Activated T-cell treated with anti-CD3 and anti-CD28 coated beads, Interleukin-2, amount 50 U/mL, for 72 hours (primary cell): ENCODE results near the gene ZCWPW2. TPM values are rescaled to one million over a fixed set of nuclear protein-coding genes. Genes with fewer than 3 reads are reported as not detected.

Experiments used
- ATAC-seq, 2 donors: fragments of 150-1000 bp; cut with Tn5 transposase; replicated peaks in 1 of 2; 2 replicates each; pipeline ENCODE4 v1.10.0; 2021; ENCODE audit warnings: moderate library complexity in 2 of 2, mild to moderate bottlenecking in 1 of 2
- DNase-seq, 2 donors: peaks; one replicate each; pipeline ENCODE4 v3.0.0; 2021 to 2022; ENCODE audit warnings: mixed read lengths in 1 of 2
- H3K27ac Mint-ChIP-seq: one replicate; pipeline ENCODE4 v1.8.0; 2022; ENCODE audit warnings: mild to moderate bottlenecking, moderate library complexity, mixed read lengths
- H3K27me3 Mint-ChIP-seq: one replicate; pipeline ENCODE4 v1.8.0; 2022; ENCODE audit warnings: low read depth, mixed read lengths
- H3K36me3 Mint-ChIP-seq, 2 donors: one replicate each; pipeline ENCODE4 v1.8.0; 2022; ENCODE audit warnings: mixed read lengths in 2 of 2, mild to moderate bottlenecking in 1 of 2; ENCODE audit not compliant: insufficient read depth in 2 of 2
- H3K4me1 Mint-ChIP-seq: one replicate; pipeline ENCODE4 v1.8.0; 2022; ENCODE audit warnings: low read depth, mixed read lengths
- H3K4me3 Mint-ChIP-seq, 2 donors: one replicate each; pipeline ENCODE4 v1.8.0; 2022; ENCODE audit warnings: mild to moderate bottlenecking in 2 of 2, mixed read lengths in 2 of 2, moderate library complexity in 2 of 2
- H3K9me3 Mint-ChIP-seq, 2 donors: one replicate each; pipeline ENCODE4 v1.8.0; 2022; ENCODE audit warnings: mixed read lengths in 2 of 2
- total RNA-seq, 2 donors: library from RNA; stranded (reverse); gene quantifications; one replicate each; pipeline ENCODE4 v1.2.3, GENCODE V29; 2022

The ZCWPW2 gene, protein sequence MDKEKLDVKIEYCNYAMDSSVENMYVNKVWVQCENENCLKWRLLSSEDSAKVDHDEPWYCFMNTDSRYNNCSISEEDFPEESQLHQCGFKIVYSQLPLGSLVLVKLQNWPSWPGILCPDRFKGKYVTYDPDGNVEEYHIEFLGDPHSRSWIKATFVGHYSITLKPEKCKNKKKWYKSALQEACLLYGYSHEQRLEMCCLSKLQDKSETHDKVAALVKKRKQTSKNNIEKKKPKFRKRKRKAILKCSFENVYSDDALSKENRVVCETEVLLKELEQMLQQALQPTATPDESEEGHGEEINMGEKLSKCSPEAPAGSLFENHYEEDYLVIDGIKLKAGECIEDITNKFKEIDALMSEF
- total RNA-seq = under 1 TPM; 0.35 to 0.55 TPM

DNA sequence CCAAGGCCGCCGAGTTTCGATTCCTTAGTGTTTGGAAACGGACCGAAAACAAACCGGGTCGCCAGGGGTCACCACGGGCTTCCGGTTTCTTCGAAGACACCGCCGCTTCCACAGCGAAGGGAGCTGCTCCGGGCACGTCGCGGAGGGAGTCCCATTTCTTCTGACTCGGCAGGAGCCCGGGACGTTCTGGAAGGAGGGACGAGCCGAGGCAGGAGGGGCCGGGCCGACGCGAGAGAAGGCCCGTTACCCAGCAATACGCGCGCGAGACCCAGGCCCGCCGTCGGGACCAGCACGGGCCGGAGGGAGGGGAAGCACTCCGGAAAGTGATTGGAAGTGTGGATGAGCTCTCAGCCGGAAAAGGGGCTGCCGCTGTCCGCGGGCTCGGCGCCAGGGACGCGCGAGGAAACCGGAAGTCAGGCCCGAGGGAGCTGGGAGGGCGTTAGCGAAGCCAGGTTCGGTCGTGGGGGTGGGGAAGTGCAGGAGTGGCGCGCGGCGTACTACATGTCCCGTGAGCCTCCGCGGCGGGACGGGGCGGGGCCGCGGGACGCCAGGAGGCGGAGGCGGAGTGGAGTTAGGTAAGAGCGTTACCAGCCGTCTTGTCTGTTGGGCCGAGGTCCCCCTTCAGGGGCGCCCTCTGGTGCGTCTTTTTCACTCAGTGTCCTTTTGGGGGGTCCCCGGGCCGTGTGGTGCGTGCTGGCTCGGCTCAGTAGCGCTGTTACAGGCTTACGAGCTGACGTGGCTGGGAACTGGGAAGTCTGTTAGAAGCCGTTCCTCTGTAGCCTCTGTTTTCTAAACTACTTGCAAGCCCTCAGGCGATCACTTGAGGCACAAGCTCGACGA is at the start of gene ZCWPW2, which contains the start of gene AZI2:
Gene ZCWPW2 (plus strand): TSS at position 93 of the 840 bp plus-strand sequence. CDS start 64,348 bp downstream, outside the sequence.
Gene AZI2 (minus strand): TSS at position 196 of the 840 bp plus-strand sequence. CDS start 8,207 bp downstream, outside the sequence.
- H3K27me3 Mint-ChIP-seq = no peaks in the 10 kb centered on the region
- H3K27ac Mint-ChIP-seq = peak within 1 kb of the TSS; percentile 99
- ATAC-seq (peak; percentile 91), DNase-seq (peak; percentile 94)
- H3K36me3 Mint-ChIP-seq = peaks cover 5 to 6% of the 10 kb centered on the region in 2 donors
- H3K4me1 Mint-ChIP-seq = peaks cover 45% of the 10 kb centered on the region
- H3K4me3 Mint-ChIP-seq = peak within 1 kb of the TSS; percentile 97 to 100
- no peaks in the 10 kb centered on the region for H3K9me3 Mint-ChIP-seq

DNA sequence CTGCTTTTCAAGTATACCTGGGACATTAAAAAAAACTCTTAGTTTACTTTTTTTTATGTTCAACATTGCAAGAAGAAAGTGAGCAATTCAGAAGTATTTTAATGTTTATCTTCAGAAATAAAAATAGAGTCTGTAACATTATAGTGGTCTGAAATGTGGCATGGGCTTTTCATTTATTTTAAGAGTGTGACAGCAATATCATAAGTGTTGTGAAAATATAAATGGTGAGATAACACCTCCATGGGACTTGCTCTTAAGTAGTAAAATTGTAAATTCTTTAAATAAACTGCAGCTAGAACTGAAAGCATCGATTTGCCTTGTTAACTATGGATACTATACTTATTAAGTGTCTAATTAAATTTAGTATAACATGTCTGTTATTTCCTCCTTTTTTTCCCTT is 48.8 kb upstream of the ZCWPW2 start:
- Mint-ChIP-seq H3K4me3 (no peak overlapping the region), H3K9me3 (no peaks in the 10 kb centered on the region), H3K27ac (no peak overlapping the region), H3K36me3 (peaks cover 0 to 1% of the 10 kb centered on the region in 2 donors), H3K27me3 (no peaks in the 10 kb centered on the region), H3K4me1 (peaks cover 12% of the 10 kb centered on the region)
- ATAC-seq = no peak
- no peak for DNase-seq

DNA sequence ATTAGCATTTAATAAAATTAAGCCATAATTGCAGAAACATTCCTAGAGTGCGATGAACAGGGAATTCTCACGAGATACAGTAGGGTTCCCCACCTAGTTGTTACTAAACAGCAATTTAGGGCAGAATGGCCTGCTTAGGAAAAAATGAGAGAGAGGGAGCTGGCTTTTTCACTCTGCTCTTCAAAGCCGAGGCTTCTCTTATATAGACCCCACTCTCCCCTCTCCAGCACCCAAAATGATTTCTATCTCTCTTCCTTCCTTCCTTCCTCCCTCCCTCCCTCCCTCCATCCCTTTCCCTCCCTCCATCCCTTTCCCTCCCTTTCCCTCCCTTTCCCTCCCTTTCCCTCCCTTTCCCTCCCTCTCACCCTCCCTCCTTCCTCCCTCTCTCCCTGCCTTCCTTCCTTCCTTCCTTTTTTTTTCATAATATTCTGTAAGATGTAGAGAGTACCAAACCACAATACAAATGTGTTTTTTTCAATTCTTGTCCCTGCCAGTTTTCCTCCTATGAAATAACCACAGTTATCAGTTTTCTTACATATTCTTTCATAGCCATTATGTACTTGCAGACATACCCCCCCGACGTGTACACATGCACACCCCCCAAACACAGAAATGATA is 48.1 kb upstream of the ZCWPW2 start:
- Mint-ChIP-seq H3K4me3 (peak overlapping the region in 1 of 2 donors; percentile 63), H3K27me3 (no peaks in the 10 kb centered on the region)
- no peak for ATAC-seq

DNA sequence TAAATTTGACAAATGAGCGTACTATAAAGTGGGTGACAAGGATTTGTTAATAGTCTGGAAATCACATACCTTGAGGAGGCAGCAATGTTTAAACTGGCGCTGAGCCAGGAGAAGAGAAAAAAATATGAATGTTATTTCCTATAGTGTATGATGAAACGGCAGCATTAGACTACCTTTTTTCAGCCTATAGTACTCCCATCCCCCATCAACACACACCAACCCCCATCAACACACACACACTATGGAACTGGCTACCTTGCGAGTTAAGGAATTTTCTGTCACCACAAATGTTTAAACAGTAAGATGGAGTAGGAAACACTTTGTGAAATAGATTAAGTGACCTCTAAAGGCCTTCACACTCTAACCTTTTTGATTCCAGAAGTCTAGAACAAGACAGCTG is 46.8 kb upstream of the ZCWPW2 start:
- no peaks in the 10 kb centered on the region for H3K27me3 Mint-ChIP-seq
- no peaks in the 10 kb centered on the region for H3K4me1 Mint-ChIP-seq
- H3K4me3 Mint-ChIP-seq = no peak overlapping the region
- H3K27ac Mint-ChIP-seq = no peak overlapping the region
- DNase-seq (no peak), ATAC-seq (no peak)
- no peaks in the 10 kb centered on the region for H3K9me3 Mint-ChIP-seq
- H3K36me3 Mint-ChIP-seq = peaks cover 0 to 1% of the 10 kb centered on the region in 2 donors

More for the DNA sequence above, 48.1 kb upstream of the ZCWPW2 start:
- H3K4me1 Mint-ChIP-seq = peaks cover 6% of the 10 kb centered on the region
- H3K36me3 Mint-ChIP-seq = peaks cover 0 to 1% of the 10 kb centered on the region in 2 donors
- no peaks in the 10 kb centered on the region for H3K9me3 Mint-ChIP-seq
- DNase-seq = no peak
- H3K27ac Mint-ChIP-seq = peak overlapping the region; percentile 91

DNA sequence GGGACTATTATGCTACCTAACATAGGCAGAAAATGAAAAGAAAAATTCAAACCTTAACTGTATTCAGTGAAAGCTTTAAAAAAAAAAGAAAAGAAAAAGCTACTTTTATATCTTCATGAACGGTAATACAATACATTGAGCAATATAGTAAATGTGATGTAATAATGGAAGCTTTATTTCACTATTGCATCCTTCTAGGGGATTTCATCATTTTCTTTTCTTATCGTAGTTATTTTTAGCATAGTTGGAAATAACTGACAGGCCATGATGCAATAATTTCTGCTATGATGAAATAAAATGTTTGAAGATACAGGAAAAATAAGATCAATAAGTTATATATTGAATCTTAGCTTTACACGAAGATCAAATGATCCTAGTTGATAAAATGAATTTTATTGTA is 40.3 kb upstream of the ZCWPW2 start:
- DNase-seq = no peak
- Mint-ChIP-seq H3K36me3 (peaks cover 0 to 3% of the 10 kb centered on the region in 2 donors), H3K27ac (peak overlapping the region; percentile 67), H3K9me3 (no peaks in the 10 kb centered on the region), H3K4me1 (no peaks in the 10 kb centered on the region), H3K4me3 (peak overlapping the region in 1 of 2 donors; percentile 31), H3K27me3 (no peaks in the 10 kb centered on the region)
- no peak for ATAC-seq

DNA sequence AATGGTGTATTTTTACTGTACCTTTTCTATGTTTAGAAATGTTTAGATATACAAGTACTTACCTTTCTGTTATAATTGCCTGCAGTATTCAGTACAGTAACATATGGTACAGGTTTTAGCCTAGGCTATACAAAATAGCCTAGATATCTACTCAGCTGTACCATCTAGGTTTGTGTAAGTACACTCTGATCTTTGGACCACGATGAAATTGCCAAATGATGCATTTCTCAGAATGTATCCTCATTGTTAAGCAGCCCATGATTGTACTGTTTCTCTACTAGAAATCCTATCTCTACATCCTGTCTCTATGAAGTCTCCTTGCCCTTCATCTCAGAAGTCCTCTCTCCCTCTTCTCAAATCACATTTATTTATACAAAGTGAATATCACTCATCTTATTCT is 32.8 kb upstream of the ZCWPW2 start:
- DNase-seq (no peak), ATAC-seq (peak; percentile 15 to 60)
- Mint-ChIP-seq H3K4me3 (no peak overlapping the region), H3K27me3 (no peaks in the 10 kb centered on the region), H3K9me3 (no peaks in the 10 kb centered on the region), H3K27ac (no peak overlapping the region), H3K36me3 (peaks cover 5% of the 10 kb centered on the region in 2 donors), H3K4me1 (peaks cover under 1% of the 10 kb centered on the region)

DNA sequence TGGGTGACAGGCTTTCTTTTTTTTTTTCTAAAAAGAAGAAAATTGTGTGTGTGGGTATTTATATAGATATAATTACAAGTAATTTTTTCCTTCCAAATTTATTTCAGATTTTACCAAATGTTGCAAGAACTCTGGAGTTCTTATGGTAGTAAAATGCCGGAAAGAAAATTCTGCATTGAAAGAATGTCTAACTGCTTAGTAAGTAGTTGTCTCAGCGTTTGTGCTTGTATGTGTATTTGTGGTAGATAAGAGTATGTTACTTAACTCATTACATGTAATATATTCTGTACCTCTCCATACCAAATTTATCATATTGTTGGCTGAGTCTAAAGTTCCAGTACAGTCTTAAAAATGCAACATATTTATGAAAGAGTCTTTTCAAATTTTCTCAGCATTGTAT is 32.3 kb upstream of the ZCWPW2 start:
- Mint-ChIP-seq H3K27me3 (no peaks in the 10 kb centered on the region), H3K4me3 (no peak overlapping the region), H3K27ac (no peak overlapping the region), H3K4me1 (peaks cover 6% of the 10 kb centered on the region), H3K9me3 (no peaks in the 10 kb centered on the region), H3K36me3 (peaks cover 5 to 8% of the 10 kb centered on the region in 2 donors)
- no peak for DNase-seq
- no peak for ATAC-seq

DNA sequence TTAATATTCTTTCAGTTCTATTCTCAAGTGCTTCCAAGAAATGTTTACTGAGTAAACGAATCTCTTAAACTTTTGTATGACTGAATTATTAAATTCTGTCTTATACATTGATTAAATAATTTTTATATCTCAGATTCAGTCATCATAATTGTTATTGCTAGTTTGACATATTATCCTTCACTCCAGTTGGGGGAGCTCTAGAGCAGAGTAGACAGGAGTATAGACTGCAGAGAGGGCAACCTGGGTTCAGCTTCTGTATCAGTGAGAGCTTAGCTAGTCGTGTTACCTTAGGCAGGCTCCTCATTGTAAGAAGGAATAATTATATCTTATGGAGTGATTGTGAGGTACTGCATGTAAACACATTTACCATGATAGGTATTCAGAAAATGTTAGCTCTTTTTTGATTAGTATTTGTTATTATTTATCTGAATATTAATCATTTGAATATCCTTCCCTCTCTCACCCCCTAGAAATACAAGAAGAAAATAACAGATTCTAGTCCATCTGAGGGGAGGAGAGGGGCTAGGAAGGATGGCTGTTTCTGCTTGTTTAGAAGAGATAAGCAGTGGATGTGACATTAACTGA is 31.0 kb upstream of the ZCWPW2 start:
- H3K4me1 Mint-ChIP-seq = peaks cover 10% of the 10 kb centered on the region
- H3K27ac Mint-ChIP-seq = no peak overlapping the region
- ATAC-seq (peak; percentile 87 to 91), DNase-seq (peak; percentile 32 to 50)
- no peak overlapping the region for H3K4me3 Mint-ChIP-seq
- peaks cover 5 to 8% of the 10 kb centered on the region in 2 donors for H3K36me3 Mint-ChIP-seq
- H3K9me3 Mint-ChIP-seq = no peaks in the 10 kb centered on the region
- H3K27me3 Mint-ChIP-seq = no peaks in the 10 kb centered on the region

DNA sequence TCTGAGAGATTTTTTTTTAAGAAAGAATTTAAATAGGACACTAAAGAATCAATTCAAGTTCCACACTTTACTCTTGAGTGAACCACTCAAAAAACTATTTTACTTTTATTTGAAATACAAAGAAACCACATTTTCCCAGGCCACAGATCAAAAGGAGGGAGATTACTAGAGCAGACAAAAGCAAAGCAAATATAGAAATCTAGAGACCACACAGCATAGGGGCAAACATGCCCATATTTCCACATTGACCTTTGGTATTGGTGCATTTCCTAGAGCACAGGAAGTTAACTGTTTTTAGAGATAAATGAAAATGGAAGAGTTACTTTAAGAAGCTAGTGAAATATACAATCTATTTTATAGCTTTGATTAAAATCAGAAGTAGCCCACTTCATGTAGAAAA is 27.5 kb upstream of the ZCWPW2 start:
- H3K36me3 Mint-ChIP-seq = peaks cover 8 to 16% of the 10 kb centered on the region in 2 donors
- H3K4me3 Mint-ChIP-seq = no peak overlapping the region
- no peak for DNase-seq
- H3K27ac Mint-ChIP-seq = peak overlapping the region; percentile 82
- H3K4me1 Mint-ChIP-seq = peaks cover 10% of the 10 kb centered on the region
- no peaks in the 10 kb centered on the region for H3K9me3 Mint-ChIP-seq
- ATAC-seq = no peak
- no peaks in the 10 kb centered on the region for H3K27me3 Mint-ChIP-seq

DNA sequence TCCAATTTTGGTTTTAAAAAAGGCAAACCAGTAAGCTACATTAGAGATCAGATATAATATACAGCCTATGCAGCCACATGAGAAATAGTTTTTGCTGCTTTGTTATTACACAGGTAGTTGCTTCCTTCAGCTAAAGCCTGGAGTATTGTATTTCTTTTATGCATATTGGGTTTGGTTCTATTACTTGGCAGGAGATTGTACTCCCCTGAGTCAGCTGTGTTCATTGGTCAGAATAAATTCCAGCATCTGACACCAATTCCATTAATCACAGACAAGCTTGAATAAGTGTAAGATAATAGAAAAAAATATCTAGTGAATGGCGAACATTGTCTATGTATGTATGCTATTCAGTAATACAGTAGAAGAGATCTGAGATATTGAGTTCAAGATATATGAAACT is 26.1 kb upstream of the ZCWPW2 start:
- Mint-ChIP-seq H3K36me3 (peaks cover 8 to 16% of the 10 kb centered on the region in 2 donors), H3K9me3 (no peaks in the 10 kb centered on the region), H3K27ac (no peak overlapping the region), H3K27me3 (no peaks in the 10 kb centered on the region), H3K4me3 (no peak overlapping the region), H3K4me1 (peaks cover 22% of the 10 kb centered on the region)
- no peak for DNase-seq
- no peak for ATAC-seq

DNA sequence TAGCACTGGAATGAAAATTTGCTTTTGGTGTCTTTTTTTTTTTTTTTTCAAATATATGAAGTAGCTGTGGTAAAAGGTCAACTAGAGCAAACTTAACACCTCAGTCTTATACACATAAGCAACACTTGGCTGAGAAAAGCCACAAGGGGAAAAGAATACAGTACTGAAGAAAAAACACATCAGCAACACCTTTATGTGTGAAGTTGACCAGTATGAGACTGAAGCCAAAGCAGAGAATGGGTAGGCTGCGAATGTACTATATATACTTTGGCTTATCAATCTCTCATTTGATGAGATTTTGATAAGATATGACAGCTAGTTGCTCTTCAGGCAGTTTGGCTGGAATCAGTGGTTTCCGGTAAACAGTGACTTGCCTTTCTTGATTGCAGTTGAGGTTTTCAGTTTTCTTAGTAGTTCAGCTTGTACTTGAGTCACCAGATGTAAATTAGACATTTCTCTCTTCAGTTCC is 22.0 kb upstream of the ZCWPW2 start:
- H3K4me3 Mint-ChIP-seq = peak overlapping the region in 1 of 2 donors; percentile 13

More for the DNA sequence above, 22.0 kb upstream of the ZCWPW2 start:
- Mint-ChIP-seq H3K27ac (peak overlapping the region; percentile 31), H3K36me3 (peaks cover 4 to 9% of the 10 kb centered on the region in 2 donors), H3K27me3 (no peaks in the 10 kb centered on the region), H3K4me1 (peaks cover 13% of the 10 kb centered on the region), H3K9me3 (no peaks in the 10 kb centered on the region)
- DNase-seq = peak; percentile 41 to 48
- ATAC-seq = peak; percentile 94
